ENCODE results near the gene C11orf16.
A peak's percentile ranks its signal among the peaks of the same experiment; 100 is the strongest.
"Not testable (repeated sequence)": the region's sequence is repeated elsewhere in the genome, so short reads cannot be mapped to it uniquely, and the experiment has no call there.

C11orf16 gene

GRCh38 chr11:8932564-8933180 is at the start of gene C11orf16:
Gene C11orf16 (minus strand): TSS chr11:8932947. CDS start chr11:8932308, 639 bp downstream.
- DNase-seq: no peak

- DNase-seq: no peak
Measured at GRCh38 chr11:8980485-8980884, 47.7 kb upstream of the C11orf16 start.

- not testable (repeated sequence) for DNase-seq
Measured at GRCh38 chr11:8979365-8979764, 46.6 kb upstream of the C11orf16 start.

- DNase-seq: no peak
Measured at GRCh38 chr11:8973121-8973520, 40.4 kb upstream of the C11orf16 start.

- DNase-seq: no peak
Measured at GRCh38 chr11:8971924-8972316, 39.2 kb upstream of the C11orf16 start.

- DNase-seq: no peak
Measured at GRCh38 chr11:8971196-8971923, 38.6 kb upstream of the C11orf16 start.

GRCh38 chr11:8967184-8967583 is 34.4 kb upstream of the C11orf16 start:
- no peak for DNase-seq

GRCh38 chr11:8964324-8965320 is 31.9 kb upstream of the C11orf16 start, which contains the start of gene TMEM9B:
Gene TMEM9B (minus strand): TSS chr11:8964442. CDS start chr11:8964313, 129 bp downstream.
- DNase-seq: peak; percentile 72

- DNase-seq: peak; percentile 71
Measured at GRCh38 chr11:8963569-8964323, 31.0 kb upstream of the C11orf16 start.

GRCh38 chr11:8962841-8963240 is 30.1 kb upstream of the C11orf16 start:
- no peak for DNase-seq

- no peak for DNase-seq
Measured at GRCh38 chr11:8961401-8961800, 28.7 kb upstream of the C11orf16 start.

GRCh38 chr11:8959546-8960166 is 26.9 kb upstream of the C11orf16 start:
- DNase-seq: peak; percentile 10

GRCh38 chr11:8956860-8957259 is 24.1 kb upstream of the C11orf16 start:
- no peak for DNase-seq

- DNase-seq: no peak
Measured at GRCh38 chr11:8948886-8949285, 16.1 kb upstream of the C11orf16 start.

- no peak for DNase-seq
Measured at GRCh38 chr11:8947230-8947943, 14.6 kb upstream of the C11orf16 start.

GRCh38 chr11:8942518-8943066 is 9.8 kb upstream of the C11orf16 start, which contains the start of gene ASCL3:
Gene ASCL3 (minus strand): TSS chr11:8943016. CDS start chr11:8938161, 4,855 bp downstream.
- no peak for DNase-seq

GRCh38 chr11:8941341-8942103 is 8.8 kb upstream of the C11orf16 start:
- no peak for DNase-seq

- DNase-seq: no peak
Measured at GRCh38 chr11:8937659-8938058, 4.9 kb upstream of the C11orf16 start.

GRCh38 chr11:8937159-8937558 is 4.4 kb upstream of the C11orf16 start:
- DNase-seq: no peak

- not testable (repeated sequence) for DNase-seq
Measured at GRCh38 chr11:8935789-8936188, 3.0 kb upstream of the C11orf16 start.

Measured in activated gamma-delta T cell treated with Interleukin-2 at 50 U/mL for 16 hours (primary cell).